DMS 273 (cell line): Measurements from ENCODE around the gene SERPINB11.
"Not testable (repeated sequence)": the region's sequence is repeated elsewhere in the genome, so short reads cannot be mapped to it uniquely, and the experiment has no call there.

Source experiments
- DNase-seq: peaks from one replicate; lab custom pipeline; 2025; ENCODE audit not compliant: unreplicated experiment; lab: John Stamatoyannopoulos, UW

SERPINB11 gene, protein sequence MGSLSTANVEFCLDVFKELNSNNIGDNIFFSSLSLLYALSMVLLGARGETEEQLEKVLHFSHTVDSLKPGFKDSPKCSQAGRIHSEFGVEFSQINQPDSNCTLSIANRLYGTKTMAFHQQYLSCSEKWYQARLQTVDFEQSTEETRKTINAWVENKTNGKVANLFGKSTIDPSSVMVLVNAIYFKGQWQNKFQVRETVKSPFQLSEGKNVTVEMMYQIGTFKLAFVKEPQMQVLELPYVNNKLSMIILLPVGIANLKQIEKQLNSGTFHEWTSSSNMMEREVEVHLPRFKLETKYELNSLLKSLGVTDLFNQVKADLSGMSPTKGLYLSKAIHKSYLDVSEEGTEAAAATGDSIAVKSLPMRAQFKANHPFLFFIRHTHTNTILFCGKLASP

DNA sequence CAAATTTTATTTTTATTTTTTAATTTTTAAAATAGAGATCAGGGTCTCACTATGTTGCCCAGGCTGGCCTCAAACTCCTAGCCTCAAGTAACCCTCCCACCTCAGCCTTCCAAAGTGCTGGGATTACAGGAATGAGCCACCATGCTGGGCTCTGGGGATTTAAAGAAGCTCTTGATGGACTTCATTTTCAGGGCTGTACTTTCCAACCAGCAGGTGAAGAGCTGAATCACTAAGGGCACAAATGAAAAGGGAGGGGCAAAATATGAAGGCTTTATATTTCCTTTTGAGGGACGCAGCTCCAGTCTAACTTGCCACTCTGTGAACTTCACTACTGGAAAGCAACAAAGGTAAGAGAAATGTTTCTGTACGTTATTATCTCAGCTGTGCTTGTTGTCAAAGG lies at the start of gene SERPINB11:
SERPINB11 (plus strand) TSS at position 301 of the 400 bp plus-strand sequence. CDS start 7,234 bp downstream, outside the sequence.
- no peak for DNase-seq

DNA sequence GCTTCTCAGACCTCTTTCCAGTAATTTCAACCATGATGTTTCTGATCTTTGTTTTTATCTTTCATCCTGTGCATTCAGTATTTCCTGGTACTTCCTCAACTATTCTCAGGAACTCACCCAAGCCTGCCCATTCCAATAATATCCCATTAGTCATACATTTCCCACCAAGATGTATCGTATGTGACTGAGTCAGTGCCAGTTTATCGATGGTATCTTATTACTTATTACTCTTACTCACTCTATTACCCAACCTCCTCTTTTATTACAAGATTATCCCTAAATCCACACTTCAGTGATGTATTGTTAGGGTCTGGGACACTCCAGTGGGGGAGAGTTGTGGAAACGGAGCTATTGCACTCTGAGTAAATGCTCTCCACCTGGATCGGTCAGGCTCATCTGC lies 43.8 kb upstream of the SERPINB11 start:
- not testable (repeated sequence) for DNase-seq

DNA sequence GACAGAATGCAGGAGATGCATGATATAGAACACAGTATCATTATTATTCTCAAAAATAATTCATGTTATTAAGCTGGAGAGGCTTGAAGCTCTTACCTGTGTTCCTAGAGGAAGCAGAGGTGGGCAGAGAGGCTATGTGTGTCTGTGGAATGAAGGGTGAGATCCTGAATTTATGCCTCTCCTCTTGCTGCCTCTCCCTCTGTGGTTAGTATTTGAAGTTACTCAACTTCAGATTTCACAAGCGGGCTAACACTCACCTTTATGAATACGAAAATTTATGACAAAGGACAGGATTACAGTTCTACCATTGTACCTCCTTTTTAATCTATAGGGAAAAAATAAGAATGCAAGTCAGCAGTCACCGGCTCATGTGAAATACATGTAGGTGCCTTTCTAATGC lies 41.0 kb upstream of the SERPINB11 start, which contains the start of gene SERPINB3:
SERPINB3 (minus strand) TSS at position 144 of the 400 bp plus-strand sequence. CDS start 677 bp downstream, outside the sequence.
- not testable (repeated sequence) for DNase-seq

DNA sequence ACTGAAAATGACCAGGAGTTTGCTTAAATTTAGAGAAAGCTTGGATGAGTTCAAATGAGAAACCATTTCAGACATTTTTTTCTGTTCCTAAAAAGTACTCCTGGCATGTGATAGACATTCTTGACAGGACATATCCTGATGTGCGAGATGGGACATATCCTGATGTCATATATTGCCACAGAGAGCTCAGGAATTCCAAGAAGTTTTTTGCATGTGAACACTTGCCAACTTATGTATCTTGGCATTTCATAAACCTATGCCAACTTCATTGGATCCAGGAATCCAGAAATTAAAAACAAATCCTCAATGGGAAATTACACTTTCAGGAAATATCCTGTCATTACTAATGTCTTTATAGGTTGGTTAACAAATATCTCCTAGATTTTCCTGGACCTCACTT lies 38.2 kb upstream of the SERPINB11 start:
- no peak for DNase-seq

DNA sequence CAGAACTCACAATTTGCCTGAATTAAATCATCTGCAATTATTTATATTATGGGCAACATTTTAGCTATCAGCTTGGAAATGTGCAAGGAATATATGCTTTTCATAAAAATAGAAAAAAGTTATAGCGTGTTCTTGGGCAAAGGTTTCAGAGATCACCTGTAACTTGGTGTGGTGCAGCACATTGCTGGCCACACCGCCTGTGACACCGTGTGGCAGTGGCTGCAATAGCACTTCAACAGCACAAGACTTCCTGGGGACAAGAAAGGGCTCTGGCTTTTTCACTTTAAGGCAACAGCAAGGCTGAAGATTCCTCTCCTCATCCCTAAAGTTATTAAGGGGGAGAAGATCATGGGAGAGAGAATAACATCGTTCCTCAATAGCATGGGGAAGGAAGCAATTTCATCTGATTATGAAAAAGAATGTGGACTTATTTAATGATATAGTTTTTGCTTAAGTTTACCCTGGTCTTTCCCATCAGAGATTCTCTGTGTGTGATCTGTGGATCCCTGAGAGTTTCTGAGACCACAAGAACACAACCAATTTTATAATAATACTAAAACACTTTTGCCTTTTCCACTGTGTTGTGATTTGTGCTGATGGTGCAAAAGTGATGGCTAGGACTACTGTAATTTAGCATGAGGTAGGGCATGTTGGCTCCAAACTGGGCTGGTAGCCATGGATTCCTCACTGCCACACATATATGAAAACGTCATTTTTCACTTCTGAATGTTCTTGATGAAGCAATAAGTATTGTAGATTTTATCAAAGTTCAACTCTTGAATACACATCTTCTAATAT lies 26.0 kb upstream of the SERPINB11 start:
- DNase-seq: peak; percentile 8

DNA sequence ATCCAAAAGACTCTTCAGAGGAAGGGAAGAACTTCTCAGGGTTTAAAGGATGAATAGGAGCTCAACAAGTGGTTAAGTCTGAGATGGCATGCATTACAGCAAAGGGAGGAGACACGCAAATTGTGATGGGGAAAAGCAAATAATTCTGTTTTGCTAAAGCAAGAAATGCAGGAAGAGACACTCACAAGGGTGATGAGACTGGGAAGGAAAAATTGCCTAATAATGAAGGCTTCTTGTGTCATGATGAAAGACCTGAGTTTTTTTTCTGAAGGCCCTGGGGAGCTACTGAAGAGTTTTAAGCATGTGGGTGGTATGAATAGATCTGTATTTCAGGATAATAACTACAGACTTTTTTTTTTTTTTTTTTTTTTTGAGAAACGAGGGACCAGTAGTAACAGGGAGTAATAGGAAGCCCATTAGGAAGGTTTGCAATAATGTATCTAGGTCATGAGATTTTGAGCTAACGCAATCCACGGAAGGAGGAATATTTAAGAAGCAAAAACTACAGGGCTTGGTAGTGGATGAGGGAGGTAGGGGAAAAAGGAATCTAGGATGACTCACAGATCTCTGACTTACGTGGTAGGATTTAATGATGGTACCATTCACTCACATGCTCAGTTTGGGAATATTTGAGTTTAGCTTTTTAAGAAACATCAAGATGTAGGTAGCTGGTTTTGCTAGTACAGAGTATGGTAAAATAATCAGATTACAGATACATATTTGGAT lies 25.1 kb upstream of the SERPINB11 start:
- DNase-seq: no peak

DNA sequence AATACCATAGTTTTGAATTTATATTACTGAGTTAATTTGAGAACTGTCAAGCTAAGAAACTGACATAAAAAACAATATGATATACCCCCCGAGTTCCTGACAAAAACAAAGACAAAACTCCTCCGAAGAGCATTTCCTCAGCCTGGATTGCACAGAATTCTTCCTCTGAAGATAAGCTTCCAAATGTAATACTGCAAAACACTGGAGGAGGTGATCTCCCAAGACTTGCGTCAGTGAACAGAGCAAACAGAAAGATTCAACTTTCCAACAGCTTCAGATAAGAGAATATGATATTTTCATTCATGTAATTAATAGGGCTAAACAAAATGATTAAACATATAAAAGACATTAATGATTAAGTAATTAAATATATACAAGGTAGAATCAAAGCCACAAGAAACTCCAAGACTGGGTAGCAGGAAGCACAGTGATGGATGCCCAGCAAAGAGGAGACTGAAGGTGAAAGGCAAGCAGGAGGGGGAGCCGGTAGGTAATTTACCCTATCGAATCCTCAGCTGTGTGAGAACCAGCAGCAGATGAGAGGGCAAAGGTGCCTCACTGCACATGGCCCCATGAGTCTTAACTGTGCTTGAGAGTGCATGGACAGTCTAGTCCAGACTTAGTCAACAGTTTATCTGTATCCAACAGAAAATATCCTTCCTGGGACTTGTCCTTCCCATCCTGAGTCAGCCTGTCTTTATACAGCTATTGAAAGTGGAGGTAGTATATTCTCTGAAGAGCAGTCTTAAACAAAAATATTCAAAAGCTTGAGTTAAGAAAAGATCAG lies 22.7 kb upstream of the SERPINB11 start:
- no peak for DNase-seq

DNA sequence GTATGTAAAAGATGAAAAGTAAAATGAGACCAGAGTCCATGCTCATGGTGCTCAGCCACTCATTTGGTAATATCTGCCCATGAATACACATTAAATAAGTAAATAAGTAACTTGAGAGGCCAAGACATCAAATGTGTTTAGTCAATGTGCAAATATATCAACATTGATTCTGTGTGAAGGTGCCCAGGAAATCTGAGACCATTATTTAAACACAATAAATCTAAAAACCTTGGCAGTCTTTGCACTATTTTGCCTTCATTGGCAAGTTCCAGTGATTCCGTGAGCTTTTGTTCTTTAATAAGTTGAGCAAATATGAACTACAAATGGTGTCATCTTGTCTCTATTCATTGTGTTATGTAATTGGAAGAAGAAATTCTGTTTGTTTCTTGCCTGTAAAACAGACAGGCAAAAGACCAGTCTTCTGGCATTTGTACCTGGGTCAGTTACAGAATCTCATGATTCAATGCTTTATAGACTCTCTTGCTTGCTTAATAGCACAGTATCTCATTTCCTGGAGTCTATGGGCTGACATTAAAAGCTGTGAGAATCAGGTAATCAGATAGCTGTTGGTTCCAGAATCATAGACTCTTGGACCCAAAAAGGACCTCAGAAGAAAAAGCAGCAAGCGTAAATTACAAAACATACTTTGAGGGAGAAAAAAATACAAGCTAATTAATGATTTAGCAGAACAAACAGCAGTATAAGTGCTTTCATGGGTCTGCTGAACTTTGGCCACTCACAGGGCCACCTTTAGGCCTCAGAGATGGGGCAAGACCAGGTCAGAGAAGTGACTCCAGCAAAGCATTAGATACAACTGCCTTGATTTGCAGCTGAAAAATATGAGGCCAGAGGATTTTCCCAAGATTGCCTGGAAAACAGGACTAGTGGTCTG lies 21.1 kb upstream of the SERPINB11 start:
- DNase-seq: no peak

DNA sequence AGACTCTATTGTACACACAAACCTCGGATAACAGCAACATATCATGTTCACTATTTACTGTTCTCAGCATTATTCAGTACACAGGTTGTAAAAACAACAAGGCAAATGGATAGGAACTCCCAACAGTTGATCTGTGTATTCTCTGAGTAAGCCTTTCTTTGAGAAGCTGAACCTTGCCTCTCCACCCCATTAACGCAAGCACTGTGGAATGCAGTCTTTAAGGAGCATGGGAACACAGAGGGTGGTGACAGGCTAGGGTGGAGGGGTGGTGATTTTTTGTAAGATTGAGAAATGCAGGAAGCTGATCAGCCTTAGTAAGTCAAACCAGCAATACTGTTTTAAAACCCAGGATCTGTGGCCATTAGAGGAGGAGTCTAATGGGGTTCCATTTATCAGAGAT lies 19.6 kb upstream of the SERPINB11 start:
- DNase-seq: no peak

DNA sequence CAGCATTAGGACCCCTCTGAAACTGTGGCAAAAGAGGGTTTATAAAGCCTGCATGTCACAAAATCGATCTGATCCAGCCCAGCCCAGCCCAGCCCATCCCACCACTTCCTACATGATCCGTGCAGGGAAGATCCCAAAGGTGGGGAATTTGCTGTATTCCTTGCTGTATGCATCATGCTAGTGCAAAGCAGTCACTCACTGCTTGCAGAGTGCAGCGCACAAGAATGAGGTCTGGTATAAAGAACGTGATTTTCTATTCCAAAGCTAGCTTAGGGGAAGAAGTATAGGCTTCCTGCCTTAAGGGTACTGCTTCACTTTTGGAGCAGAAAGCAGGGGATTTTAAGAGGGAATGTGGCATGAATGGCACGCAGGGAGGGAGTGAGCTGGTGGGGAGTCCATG lies 18.9 kb upstream of the SERPINB11 start:
- DNase-seq: no peak

DNA sequence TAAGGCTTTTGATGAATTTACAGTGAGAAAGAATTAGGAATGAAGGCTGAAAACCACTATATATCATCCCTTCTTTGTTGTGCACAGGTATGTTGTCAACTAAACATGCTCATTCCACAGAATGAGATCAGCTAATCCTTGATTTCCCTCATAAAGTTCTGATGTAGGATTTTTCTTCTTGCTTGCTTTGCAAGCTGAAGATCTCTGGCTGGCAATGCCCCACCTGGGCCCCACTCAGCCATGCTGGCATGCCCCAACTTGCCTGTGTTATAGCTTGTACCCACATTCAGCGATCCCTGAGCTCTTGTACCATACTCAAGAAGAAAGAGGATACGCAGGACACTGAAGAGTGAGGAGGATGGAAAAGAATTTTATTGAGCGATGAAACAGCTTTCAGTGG lies 18.0 kb upstream of the SERPINB11 start:
- no peak for DNase-seq

DNA sequence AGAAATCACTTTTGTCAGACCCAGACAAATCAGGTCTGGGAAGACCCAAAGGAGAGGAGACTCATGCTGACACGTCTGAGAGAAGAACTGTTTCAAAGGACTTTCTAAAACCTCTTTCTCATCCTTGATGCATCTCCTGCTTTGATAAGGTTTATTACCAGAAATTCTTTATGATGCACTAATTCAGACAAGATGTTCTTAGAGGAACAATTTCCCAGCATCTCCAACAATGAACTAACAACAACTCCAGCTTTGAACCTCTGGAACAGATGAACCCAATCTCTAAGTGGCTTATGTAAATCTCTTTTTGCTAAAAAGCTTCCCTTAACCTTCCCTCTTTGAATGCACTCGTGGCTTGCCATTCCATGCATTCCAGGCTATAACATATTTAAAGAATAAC lies 15.9 kb upstream of the SERPINB11 start:
- no peak for DNase-seq

DNA sequence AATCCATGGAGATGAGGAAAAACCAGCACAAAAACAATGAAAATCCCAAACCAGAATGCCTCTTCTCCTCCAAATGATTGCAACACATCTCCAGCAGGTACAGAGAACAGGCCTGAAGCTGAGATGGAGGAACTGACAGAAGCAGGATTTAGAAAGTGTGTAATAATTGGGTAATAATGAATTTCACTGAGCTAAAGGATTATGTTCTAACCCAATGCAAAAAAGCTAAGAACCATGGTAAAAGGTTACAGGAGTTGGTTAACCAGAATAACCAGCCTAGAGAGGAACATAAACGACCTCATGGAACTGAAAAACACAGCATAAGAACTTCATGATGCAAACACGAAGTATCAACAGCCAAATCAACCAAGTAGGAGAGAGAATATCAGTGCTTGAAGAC lies 13.7 kb upstream of the SERPINB11 start:
- no peak for DNase-seq

DNA sequence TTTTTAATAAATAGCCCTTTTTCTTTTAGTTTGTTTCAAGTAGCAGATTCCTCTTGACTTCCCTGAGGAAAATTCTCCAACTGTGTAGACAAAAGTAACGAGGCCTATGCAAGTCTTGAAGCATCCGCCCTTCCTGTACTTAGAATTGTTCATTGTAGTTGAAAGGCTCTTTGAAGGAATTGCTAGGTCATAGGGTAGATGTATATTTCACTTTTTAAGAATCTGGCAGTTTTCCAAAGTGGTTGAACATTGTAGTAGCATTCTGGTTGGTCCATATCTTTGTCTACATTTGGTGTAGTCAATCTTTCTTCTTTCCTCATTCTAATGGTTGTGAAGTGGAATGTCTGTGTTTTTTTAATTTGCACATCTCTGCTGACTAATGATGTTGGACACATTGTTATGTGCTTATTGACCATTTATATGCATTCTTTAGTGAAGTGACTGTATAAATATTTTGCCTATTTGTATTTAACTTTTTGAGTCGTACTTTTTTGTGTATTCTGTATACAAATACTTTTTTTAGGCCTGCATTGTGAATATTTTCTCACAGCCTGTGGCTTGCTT lies 5.6 kb upstream of the SERPINB11 start:
- no peak for DNase-seq

DNA sequence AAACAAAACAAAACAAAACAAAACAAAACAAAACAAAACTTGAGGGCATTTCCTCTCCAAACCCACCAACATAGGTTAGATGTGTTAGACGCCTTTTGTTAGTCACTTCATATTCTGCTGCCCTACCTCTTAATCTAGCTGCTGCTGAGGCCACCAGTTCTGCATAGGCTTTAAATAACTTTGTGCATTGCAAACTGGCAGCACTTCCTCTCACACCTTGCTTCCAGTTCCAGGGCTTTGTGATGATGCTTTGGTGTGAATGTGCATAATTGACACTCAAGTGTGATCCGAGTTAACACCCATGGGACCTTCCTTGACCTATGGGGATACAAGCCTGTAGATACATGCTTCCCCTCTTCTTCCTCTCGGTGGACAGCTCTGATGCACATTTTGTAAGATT lies 2.3 kb upstream of the SERPINB11 start:
- DNase-seq: no peak

DNA sequence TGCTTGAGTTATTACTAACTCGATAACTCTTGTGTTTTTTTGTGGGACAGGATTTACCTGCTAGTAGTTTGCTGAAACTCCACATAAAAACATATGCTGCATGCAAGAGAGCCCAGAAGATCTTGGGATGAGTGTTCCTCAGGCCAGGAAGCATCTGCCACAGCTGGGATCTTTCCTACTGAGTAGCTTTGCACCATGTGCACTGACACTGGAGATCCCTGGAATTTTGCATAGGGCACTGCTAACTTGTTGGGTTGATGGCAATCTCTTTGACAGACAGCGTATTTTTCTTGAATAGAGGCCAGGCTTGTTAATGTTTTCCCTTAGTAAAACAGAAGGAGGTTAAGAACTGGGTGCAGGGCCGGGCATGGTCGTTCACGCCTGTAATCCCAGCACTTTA lies 808 bp upstream of the SERPINB11 start:
- DNase-seq: no peak

DNA sequence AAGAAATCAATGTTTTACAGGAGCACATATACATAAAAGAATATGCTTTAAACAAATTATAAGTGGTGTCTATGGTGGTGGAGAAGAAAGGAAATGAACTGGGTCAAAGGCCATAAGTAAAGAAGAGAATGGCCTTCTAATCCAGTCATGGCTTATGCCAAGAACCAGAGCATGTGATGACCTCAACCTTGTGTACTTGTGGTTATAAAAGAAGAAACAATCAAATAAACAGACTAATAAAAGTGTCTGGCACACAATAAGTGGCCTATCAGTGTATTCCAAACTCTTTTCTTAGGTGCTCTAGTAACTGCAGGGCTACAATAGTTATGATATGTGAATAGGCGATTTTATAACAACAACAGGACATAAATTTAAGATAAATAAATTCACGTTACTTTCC lies 2.6 kb downstream of the SERPINB11 start:
- DNase-seq: no peak

DNA sequence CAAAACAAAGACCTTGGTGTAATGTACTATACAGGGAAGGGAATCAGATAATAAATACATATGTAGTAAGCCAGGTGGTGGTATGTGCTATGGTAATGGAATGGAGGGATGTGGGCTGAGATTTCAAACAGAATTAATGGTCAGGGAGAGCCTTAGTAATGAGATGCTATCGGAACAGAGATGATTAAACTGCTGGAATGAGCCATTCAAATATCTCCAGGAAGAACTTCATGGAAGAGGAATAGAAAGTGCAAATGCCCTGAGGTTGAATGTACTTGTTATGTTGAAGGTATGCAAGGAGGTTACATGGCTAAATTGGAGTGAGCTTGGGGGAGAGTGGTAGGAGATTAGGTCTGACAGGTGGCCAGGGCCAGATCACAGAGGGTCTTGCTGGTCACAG lies 5.1 kb downstream of the SERPINB11 start:
- DNase-seq: no peak

DNA sequence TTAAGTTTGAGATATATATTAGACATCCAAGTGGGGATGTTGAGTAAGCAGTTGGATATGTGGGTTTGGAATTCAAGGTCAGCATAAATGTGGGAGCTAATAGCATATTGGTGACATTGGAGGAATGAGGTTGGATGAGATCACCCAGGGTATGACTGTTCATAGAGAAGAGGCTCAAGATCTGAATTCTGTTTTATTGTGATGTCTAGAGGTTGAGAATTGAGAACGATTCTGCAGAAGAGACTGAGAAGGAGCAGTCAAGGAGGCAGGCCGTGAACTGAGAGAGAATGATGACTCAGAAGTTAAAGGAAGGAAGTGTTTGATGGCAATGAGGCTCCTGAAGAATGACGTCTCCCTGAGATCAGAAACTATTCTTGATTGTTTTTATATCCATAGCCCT lies 5.9 kb downstream of the SERPINB11 start:
- no peak for DNase-seq
